GM12873 (cell line): ENCODE data around the gene DSG3.

Source experiments
- CTCF ChIP-seq: IDR thresholded peaks from 2 replicates; pipeline ENCODE4 v1.5.1; 2012; ENCODE audit warnings: low read depth, mild to moderate bottlenecking, moderate library complexity, low read length, control low read depth; ENCODE audit not compliant: insufficient read depth; ENCODE audit errors: missing control alignments

Gene DSG3

DNA sequence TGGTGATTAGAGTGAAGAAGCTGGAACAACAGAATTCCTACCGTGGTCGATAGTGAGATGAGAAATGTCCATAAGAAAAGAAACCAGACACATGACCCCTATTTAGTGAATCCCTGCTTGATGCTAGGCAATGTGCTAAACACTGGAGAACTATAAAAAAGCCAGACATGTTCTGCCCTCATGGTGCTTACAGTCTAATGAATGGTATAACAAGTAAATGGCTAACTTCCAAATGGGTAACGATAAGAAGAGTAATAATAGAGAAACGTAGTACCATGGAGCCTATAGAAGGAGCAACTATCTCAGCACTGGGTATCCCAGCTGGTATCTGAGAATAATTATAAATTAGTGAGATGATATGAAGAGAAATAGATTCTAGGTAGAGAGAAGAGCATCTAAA lies 55.5 kb downstream of the DSG3 start:
- no peak for TF ChIP-seq CTCF

DNA sequence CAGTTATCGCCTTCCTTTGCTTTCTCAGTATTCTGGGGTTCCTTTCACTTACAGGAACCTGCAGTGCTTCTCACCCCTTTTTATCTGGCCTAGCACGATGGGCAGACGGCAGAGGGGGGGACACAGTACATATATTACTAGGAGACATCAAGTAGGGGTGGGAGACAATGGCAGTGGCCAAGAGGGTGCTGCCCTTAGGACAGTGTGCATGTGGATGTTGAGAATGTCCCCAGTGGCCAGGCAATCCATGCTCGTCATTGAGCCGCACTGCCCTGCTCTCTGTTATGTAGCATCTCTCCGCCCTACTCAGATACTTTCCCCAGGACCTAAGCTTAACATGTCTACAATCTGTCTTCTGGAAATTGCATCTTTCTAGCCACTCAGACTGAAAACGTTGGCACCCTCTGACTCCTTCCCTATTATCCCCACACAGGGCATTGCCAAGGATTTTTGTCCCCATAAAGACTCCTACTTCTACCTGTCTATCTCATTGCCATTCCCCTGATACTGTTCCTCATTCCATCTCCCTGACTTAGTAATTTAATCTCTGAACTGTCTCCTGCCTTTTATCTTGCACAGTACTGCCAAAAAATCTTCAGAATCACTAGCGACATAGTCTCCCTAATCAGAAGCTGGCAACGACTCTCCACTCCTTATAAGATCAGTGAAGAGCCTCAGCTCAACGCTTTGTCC lies 57.1 kb downstream of the DSG3 start:
- TF ChIP-seq CTCF, result no peak

- no peak for TF ChIP-seq CTCF
Observed at GRCh38 chr18:31505156-31505555, 57.6 kb downstream of the DSG3 start.

- TF ChIP-seq CTCF, result no peak
Observed at GRCh38 chr18:31506024-31506742, 58.6 kb downstream of the DSG3 start.

DNA sequence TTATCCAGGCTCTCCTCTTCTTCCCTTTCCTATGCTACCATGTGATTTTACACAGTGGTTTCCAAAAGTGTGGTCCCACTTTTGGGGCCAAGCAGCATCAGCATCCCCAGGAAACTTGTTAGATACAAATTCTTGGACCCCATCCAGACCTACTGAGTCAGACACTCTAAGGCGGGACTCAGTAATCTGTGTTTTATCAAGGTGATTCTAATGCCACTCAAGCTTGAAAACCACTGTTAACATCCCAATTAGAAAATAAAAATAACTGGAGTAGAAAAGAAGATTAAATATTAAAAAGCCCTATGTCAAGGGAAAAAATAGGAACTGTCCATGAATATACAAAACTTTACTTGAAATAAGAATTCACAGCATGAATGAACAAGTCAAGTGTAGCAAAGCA lies 61.2 kb downstream of the DSG3 start:
- no peak for TF ChIP-seq CTCF

GRCh38 chr18:31509571-31509970 lies 62.0 kb downstream of the DSG3 start:
- no peak for TF ChIP-seq CTCF

- TF ChIP-seq CTCF, result no peak
Observed at GRCh38 chr18:31510319-31510718, 62.8 kb downstream of the DSG3 start.
